Activated CD8-positive, alpha-beta T cell treated with anti-CD3 and anti-CD28 coated beads for 36 hours (primary cell): Measurements from ENCODE around the gene DLG2. TPM values are rescaled to one million over a fixed set of nuclear protein-coding genes. Genes with fewer than 3 reads are reported as not detected.

Experiments used
- ATAC-seq: fragments of 200-7000 bp; cut with Tn5 transposase; one replicate; pipeline ENCODE4 v1.10.0; 2021; ENCODE audit warnings: mild to moderate bottlenecking, moderate library complexity
- CTCF ChIA-PET: fragments of 350-600 bp; sonication (Branson Sonifier 250); formaldehyde crosslinking; loops from one replicate; lab custom pipeline; 2021; ENCODE audit warnings: antibody characterized with exemption; lab: Charles Lee
- POLR2A ChIA-PET: fragments of 350-600 bp; sonication (Branson Sonifier 250); formaldehyde crosslinking; loops from one replicate; lab custom pipeline; 2021; ENCODE audit warnings: antibody characterized with exemption; lab: Charles Lee
- DNase-seq: peaks from one replicate; pipeline ENCODE4 v3.0.0-alpha.2; 2020
- H3K27ac Mint-ChIP-seq: one replicate; pipeline ENCODE4 v1.8.0; 2021; ENCODE audit warnings: mild to moderate bottlenecking, mixed read lengths
- H3K27me3 Mint-ChIP-seq: one replicate; pipeline ENCODE4 v1.8.0; 2021; ENCODE audit warnings: mixed read lengths
- H3K36me3 Mint-ChIP-seq: one replicate; pipeline ENCODE4 v1.8.0; 2021; ENCODE audit warnings: low read depth, mixed read lengths
- H3K4me1 Mint-ChIP-seq: one replicate; pipeline ENCODE4 v1.8.0; 2021; ENCODE audit warnings: low read depth, mixed read lengths
- H3K4me3 Mint-ChIP-seq: one replicate; pipeline ENCODE4 v1.8.0; 2021; ENCODE audit warnings: mild to moderate bottlenecking, moderate library complexity, mixed read lengths
- H3K9me3 Mint-ChIP-seq: one replicate; pipeline ENCODE4 v1.8.0; 2021; ENCODE audit warnings: mixed read lengths
- intact Hi-C: fragments of 100-400 bp; cut with micrococcal nuclease; formaldehyde crosslinking; loops from one replicate; pipeline ENCODE4 v1.10.0; 2022
- total RNA-seq, 2 experiments: library from RNA; stranded (reverse); gene quantifications; one replicate each; pipeline ENCODE4 v1.2.3, GENCODE V29; 2021
- TF ChIP-seq, protein P1 (sequence below): fragments of 200-600 bp; IDR thresholded peaks from one replicate; pipeline ENCODE4 v1.8.0; 2022; ENCODE audit warnings: antibody characterized with exemption, mild to moderate bottlenecking

DLG2 gene
- total RNA-seq, 2 experiments from 2014 or later, result 2.2 to 2.6 TPM

DNA sequence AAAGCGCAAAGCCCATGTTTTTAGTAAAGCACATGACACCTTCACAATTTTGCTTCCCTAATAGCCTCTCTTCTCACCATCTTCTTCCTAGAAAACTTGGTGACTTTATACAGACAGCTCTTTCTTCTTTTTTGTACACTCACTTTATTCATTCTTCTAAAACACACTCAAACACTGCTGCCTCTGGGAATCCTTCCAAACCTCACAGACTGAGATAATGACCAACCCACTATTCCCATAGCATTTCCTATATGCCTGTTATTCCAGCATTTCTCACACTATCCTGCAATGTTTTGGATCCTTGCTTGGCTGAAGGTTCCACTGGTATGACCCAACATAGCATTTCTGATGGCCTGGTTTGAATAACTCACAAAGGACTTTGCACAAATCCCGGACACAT lies 1898.9 kb downstream of the DLG2 start:
- Mint-ChIP-seq H3K27me3 (peaks cover 18% of the 10 kb centered on the region), H3K36me3 (no peaks in the 10 kb centered on the region), H3K9me3 (no peaks in the 10 kb centered on the region), H3K4me1 (peaks cover 4% of the 10 kb centered on the region), H3K4me3 (no peak overlapping the region), H3K27ac (no peak overlapping the region)
- no peak for ATAC-seq
- DNase-seq, result no peak
- POLR2A ChIA-PET, result no interaction called here
- CTCF ChIA-PET, result no interaction called here
- intact Hi-C loops, result loop anchor here (10.0 kb wide), 1 partner anchor 433 kb away; no protein-coding TSS in a partner anchor
- TF ChIP-seq, protein P1, sequence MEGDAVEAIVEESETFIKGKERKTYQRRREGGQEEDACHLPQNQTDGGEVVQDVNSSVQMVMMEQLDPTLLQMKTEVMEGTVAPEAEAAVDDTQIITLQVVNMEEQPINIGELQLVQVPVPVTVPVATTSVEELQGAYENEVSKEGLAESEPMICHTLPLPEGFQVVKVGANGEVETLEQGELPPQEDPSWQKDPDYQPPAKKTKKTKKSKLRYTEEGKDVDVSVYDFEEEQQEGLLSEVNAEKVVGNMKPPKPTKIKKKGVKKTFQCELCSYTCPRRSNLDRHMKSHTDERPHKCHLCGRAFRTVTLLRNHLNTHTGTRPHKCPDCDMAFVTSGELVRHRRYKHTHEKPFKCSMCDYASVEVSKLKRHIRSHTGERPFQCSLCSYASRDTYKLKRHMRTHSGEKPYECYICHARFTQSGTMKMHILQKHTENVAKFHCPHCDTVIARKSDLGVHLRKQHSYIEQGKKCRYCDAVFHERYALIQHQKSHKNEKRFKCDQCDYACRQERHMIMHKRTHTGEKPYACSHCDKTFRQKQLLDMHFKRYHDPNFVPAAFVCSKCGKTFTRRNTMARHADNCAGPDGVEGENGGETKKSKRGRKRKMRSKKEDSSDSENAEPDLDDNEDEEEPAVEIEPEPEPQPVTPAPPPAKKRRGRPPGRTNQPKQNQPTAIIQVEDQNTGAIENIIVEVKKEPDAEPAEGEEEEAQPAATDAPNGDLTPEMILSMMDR, result no peak

DNA sequence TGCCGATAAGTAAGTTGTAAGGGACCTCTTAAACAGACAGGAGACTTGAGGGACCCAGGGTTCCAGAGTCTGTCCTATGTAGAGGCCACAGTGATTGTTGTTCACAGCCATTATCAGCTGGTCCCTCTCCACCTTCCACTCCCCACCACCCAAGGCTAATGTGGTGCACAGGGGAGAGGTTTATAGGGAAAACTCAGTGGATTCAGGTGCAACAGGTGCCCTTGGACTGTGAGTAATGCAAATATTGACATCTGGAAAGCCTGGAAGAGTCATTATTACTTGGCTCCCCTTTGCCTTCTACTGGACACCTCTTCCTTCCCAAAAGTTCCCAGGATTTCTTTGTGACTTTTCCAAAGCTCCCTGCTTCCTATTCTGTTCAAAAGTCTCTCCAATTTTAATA lies 1899.9 kb downstream of the DLG2 start:
- Mint-ChIP-seq H3K27me3 (peaks cover 18% of the 10 kb centered on the region), H3K36me3 (no peaks in the 10 kb centered on the region), H3K9me3 (no peaks in the 10 kb centered on the region), H3K27ac (no peak overlapping the region), H3K4me1 (peaks cover 4% of the 10 kb centered on the region), H3K4me3 (no peak overlapping the region)
- CTCF ChIA-PET, result interaction anchor here (0.9 kb wide), 1 partner anchor 435 kb away, joined by 3 read pairs; no protein-coding TSS in a partner anchor
- TF ChIP-seq, protein P1, result no peak
- intact Hi-C loops, result loop anchor here (10.0 kb wide), 1 partner anchor 432 kb away; no protein-coding TSS in a partner anchor
- POLR2A ChIA-PET, result no interaction called here
- no peak for DNase-seq
- ATAC-seq, result no peak

DNA sequence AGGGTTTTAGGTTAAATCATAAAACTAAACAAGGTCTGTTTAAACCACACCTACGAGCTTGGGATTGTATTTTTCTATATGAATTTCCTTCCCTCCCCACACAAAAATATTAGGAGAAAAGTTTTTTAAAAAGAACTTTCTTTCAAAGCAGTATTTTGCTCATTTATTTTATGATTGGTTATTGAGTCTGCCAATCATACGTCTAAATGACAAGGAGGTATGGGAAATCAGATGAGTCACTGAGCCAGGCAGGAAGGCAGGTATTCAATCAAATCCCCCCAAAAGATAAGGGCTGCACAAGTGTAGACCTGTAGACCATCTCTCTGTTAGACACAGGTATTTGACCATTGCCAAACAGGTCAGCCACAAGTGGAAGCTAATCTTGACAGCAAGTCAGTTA lies 1900.8 kb downstream of the DLG2 start:
- H3K9me3 Mint-ChIP-seq, result no peaks in the 10 kb centered on the region
- POLR2A ChIA-PET, result interaction anchor here (0.7 kb wide), 1 partner anchor 10 kb away, joined by 3 read pairs; no protein-coding TSS in a partner anchor
- H3K4me3 Mint-ChIP-seq, result no peak overlapping the region
- H3K36me3 Mint-ChIP-seq, result no peaks in the 10 kb centered on the region
- peaks cover 16% of the 10 kb centered on the region for H3K27me3 Mint-ChIP-seq
- ATAC-seq, result no peak
- intact Hi-C loops, result loop anchor here (10.0 kb wide), 1 partner anchor 432 kb away; no protein-coding TSS in a partner anchor
- CTCF ChIA-PET, result interaction anchor here (1.4 kb wide), 1 partner anchor 10 kb away, joined by 4 read pairs; no protein-coding TSS in a partner anchor
- TF ChIP-seq, protein P1, result no peak
- no peak for DNase-seq
- H3K4me1 Mint-ChIP-seq, result peaks cover 4% of the 10 kb centered on the region
- H3K27ac Mint-ChIP-seq, result no peak overlapping the region

DNA sequence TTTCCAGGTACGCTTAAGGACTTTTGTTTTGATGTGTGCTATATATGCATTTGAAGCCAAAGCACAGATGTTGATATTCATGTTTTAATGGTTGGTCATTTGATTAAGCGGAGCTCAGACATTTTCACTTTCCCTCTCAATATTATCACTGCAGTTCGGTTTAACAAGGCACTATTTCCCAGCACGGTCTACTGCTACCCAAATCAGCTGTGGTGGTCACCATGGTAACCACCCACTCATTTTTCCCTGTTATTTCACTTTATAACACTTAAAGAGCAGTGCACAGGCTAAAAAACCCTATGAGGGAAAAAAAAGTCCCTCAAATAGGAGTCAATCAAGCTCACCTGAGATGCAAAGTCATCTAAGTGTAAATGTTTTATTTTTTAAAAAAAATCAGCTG lies 1901.4 kb downstream of the DLG2 start:
- peaks cover 4% of the 10 kb centered on the region for H3K4me1 Mint-ChIP-seq
- CTCF ChIA-PET, result interaction anchor here (0.9 to 1.4 kb wide), 3 partner anchors 9 to 11 kb away, joined by 3 to 4 read pairs (median 3); no protein-coding TSS in a partner anchor

DNA sequence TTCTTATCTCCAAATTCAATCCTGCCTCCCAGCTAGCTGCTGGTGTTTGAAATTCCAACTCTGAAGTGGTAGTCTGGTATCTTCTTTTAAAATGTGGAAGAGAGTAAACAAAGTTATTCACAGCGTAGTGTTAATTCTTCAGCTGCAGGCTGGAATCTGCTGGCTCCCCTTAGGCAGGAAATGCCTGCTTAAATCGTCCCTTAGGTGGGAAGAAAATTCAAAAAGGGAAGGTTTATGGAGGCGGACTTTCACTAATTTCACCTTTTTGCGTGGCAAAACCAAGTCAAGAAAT lies 1901.9 kb downstream of the DLG2 start:
- Mint-ChIP-seq H3K36me3 (no peaks in the 10 kb centered on the region), H3K4me3 (no peak overlapping the region), H3K4me1 (peaks cover 4% of the 10 kb centered on the region), H3K27ac (no peak overlapping the region), H3K9me3 (no peaks in the 10 kb centered on the region), H3K27me3 (peaks cover 15% of the 10 kb centered on the region)
- ChIA-PET POLR2A (no interaction called here), CTCF (interaction anchor here (0.9 to 1.4 kb wide), 3 partner anchors 9 to 12 kb away, joined by 3 to 4 read pairs (median 3); no protein-coding TSS in a partner anchor)
- no peak for ATAC-seq
- intact Hi-C loops, result loop anchor here (10.0 kb wide), 1 partner anchor 430 kb away; no protein-coding TSS in a partner anchor
- TF ChIP-seq, protein P1, result no peak
- no peak for DNase-seq

More for the DNA sequence above, 1901.4 kb downstream of the DLG2 start:
- POLR2A ChIA-PET, result interaction anchor here (0.7 kb wide), 1 partner anchor 10 kb away, joined by 3 read pairs; no protein-coding TSS in a partner anchor
- ATAC-seq (no peak), DNase-seq (no peak)
- Mint-ChIP-seq H3K4me3 (no peak overlapping the region), H3K27me3 (peaks cover 15% of the 10 kb centered on the region), H3K9me3 (no peaks in the 10 kb centered on the region), H3K27ac (no peak overlapping the region), H3K36me3 (no peaks in the 10 kb centered on the region)
- intact Hi-C loops, result loop anchor here (10.0 kb wide), 1 partner anchor 431 kb away; no protein-coding TSS in a partner anchor
- TF ChIP-seq, protein P1, result no peak
